ENCODE measurements around the gene ABHD1. TPM values are rescaled to one million over a fixed set of nuclear protein-coding genes. Genes with fewer than 3 reads are reported as not detected.

The ABHD1 gene
- total RNA-seq, 3 donors from 2014 or later (not counting 1 experiment from before 2014, with no cell fraction given), result 0.88 to 2.4 (median 1.2) TPM

- H3K4me3 Mint-ChIP-seq, result no peak overlapping the region
- intact Hi-C loops (cut with micrococcal nuclease), result no loop called here
- no peak overlapping the region for H3K4me3 ChIP-seq (ENCODE audit: low read length)
- no peak for DNase-seq
- H3K9me3 Mint-ChIP-seq, result no peaks in the 10 kb centered on the region
- TF ChIP-seq, protein P1, sequence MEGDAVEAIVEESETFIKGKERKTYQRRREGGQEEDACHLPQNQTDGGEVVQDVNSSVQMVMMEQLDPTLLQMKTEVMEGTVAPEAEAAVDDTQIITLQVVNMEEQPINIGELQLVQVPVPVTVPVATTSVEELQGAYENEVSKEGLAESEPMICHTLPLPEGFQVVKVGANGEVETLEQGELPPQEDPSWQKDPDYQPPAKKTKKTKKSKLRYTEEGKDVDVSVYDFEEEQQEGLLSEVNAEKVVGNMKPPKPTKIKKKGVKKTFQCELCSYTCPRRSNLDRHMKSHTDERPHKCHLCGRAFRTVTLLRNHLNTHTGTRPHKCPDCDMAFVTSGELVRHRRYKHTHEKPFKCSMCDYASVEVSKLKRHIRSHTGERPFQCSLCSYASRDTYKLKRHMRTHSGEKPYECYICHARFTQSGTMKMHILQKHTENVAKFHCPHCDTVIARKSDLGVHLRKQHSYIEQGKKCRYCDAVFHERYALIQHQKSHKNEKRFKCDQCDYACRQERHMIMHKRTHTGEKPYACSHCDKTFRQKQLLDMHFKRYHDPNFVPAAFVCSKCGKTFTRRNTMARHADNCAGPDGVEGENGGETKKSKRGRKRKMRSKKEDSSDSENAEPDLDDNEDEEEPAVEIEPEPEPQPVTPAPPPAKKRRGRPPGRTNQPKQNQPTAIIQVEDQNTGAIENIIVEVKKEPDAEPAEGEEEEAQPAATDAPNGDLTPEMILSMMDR (IDR thresholded peaks at IDR 0.05), result no peak
- WGBS (ENCODE audit: insufficient coverage), result 92% methylated on average over 6 of the region's 6 CpGs
- no peaks in the 10 kb centered on the region for H3K27me3 Mint-ChIP-seq (ENCODE audit: low read depth in 2 of 2)
- no peak overlapping the region for H3K27ac Mint-ChIP-seq
- no peaks in the 10 kb centered on the region for H3K36me3 Mint-ChIP-seq
- no peak overlapping the region for H3K27ac ChIP-seq (ENCODE audit: low read length)
- no peak for ATAC-seq
- H3K9me3 ChIP-seq (ENCODE audit: control insufficient read depth, insufficient read depth, low read length), result no peaks in the 10 kb centered on the region
- H3K4me1 Mint-ChIP-seq, result peaks cover 0 to 16% of the 10 kb centered on the region in 2 donors
- no peaks in the 10 kb centered on the region for H3K36me3 ChIP-seq (ENCODE audit: control insufficient read depth, insufficient read depth, low read length)
- peaks cover 9% of the 10 kb centered on the region for H3K4me1 ChIP-seq (ENCODE audit: control insufficient read depth, insufficient read depth, low read length)
- no peaks in the 10 kb centered on the region for H3K27me3 ChIP-seq (ENCODE audit: control insufficient read depth, insufficient read depth, low read length)
Measured at GRCh38 chr2:27093430-27094352, 29.9 kb upstream of the ABHD1 start.

- H3K4me3 ChIP-seq (ENCODE audit: low read length), result no peak overlapping the region
- H3K9me3 Mint-ChIP-seq, result no peaks in the 10 kb centered on the region
- no peaks in the 10 kb centered on the region for H3K36me3 Mint-ChIP-seq
- no peak overlapping the region for H3K27ac Mint-ChIP-seq
- H3K9me3 ChIP-seq (ENCODE audit: control insufficient read depth, insufficient read depth, low read length), result no peaks in the 10 kb centered on the region
- intact Hi-C loops (cut with micrococcal nuclease), result no loop called here
- DNase-seq (no peak), ATAC-seq (no peak)
- no peaks in the 10 kb centered on the region for H3K27me3 Mint-ChIP-seq (ENCODE audit: low read depth in 2 of 2)
- TF ChIP-seq, protein P1 (IDR thresholded peaks at IDR 0.05), result no peak
- H3K27ac ChIP-seq (ENCODE audit: low read length), result no peak overlapping the region
- H3K4me1 ChIP-seq (ENCODE audit: control insufficient read depth, insufficient read depth, low read length), result peaks cover 9% of the 10 kb centered on the region
- 93% methylated on average over 24 of the region's 24 CpGs for WGBS (ENCODE audit: insufficient coverage)
- H3K36me3 ChIP-seq (ENCODE audit: control insufficient read depth, insufficient read depth, low read length), result no peaks in the 10 kb centered on the region
- H3K4me3 Mint-ChIP-seq, result no peak overlapping the region
- no peaks in the 10 kb centered on the region for H3K27me3 ChIP-seq (ENCODE audit: control insufficient read depth, insufficient read depth, low read length)
- peaks cover 0 to 16% of the 10 kb centered on the region in 2 donors for H3K4me1 Mint-ChIP-seq
Measured at GRCh38 chr2:27094353-27094984, 29.1 kb upstream of the ABHD1 start.

DNA sequence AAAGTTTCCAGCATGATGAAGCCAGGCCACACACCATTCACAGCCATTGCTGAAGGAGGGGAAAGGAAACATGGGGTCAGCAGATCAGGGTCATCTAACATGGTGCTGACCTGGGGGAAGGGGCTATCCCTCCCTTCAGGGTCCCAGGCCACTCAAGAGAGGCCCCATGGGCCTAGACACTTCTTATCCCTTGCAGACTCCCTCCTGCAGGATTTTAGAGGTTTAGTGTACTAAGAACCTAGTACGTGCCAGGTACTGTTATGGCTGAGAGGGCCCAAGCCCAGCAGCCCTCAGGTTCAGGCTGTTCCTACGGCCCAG, 28.2 kb upstream of the ABHD1 start:
- Histone ChIP-seq H3K4me1 (ENCODE audit: control insufficient read depth, insufficient read depth, low read length) (peaks cover 9% of the 10 kb centered on the region), H3K27ac (ENCODE audit: low read length) (no peak overlapping the region), H3K36me3 (ENCODE audit: control insufficient read depth, insufficient read depth, low read length) (no peaks in the 10 kb centered on the region), H3K9me3 (ENCODE audit: control insufficient read depth, insufficient read depth, low read length) (no peaks in the 10 kb centered on the region), H3K27me3 (ENCODE audit: control insufficient read depth, insufficient read depth, low read length) (no peaks in the 10 kb centered on the region), H3K4me3 (ENCODE audit: low read length) (no peak overlapping the region)
- intact Hi-C loops (cut with micrococcal nuclease), result no loop called here
- 100% methylated on average over 2 of the region's 2 CpGs for WGBS (ENCODE audit: insufficient coverage)
- peaks cover 0 to 16% of the 10 kb centered on the region in 2 donors for H3K4me1 Mint-ChIP-seq
- TF ChIP-seq, protein P1 (IDR thresholded peaks at IDR 0.05), result no peak
- peak overlapping the region; percentile 18 for H3K4me3 Mint-ChIP-seq
- no peaks in the 10 kb centered on the region for H3K9me3 Mint-ChIP-seq
- ATAC-seq, result no peak
- no peaks in the 10 kb centered on the region for H3K36me3 Mint-ChIP-seq
- H3K27me3 Mint-ChIP-seq (ENCODE audit: low read depth in 2 of 2), result no peaks in the 10 kb centered on the region
- DNase-seq, result no peak
- no peak overlapping the region for H3K27ac Mint-ChIP-seq
